Calu3 (cell line): ENCODE results near the gene ATMIN. TPM values are rescaled to one million over a fixed set of nuclear protein-coding genes. Genes with fewer than 3 reads are reported as not detected.

Source experiments
- BruUV-seq: library from RNA; stranded (reverse); fragments of 400-500 nt; replicated peaks from 2 replicates; lab custom pipeline; 2021; lab: Mats Ljungman, UMichigan
- CTCF ChIA-PET: fragments of 300-600 bp; sonication (Branson Sonifier 250); formaldehyde crosslinking; loops from one replicate; lab custom pipeline; 2022; ENCODE audit warnings: antibody characterized with exemption; lab: Charles Lee
- DNase-seq: peaks from one replicate; pipeline ENCODE4 v3.0.0; 2022
- H3K27ac Mint-ChIP-seq: one replicate; pipeline ENCODE4 v1.8.0; 2022; ENCODE audit warnings: mixed read lengths; ENCODE audit not compliant: unreplicated experiment
- H3K27me3 Mint-ChIP-seq: one replicate; pipeline ENCODE4 v1.8.0; 2022; ENCODE audit warnings: mixed read lengths; ENCODE audit not compliant: unreplicated experiment
- H3K36me3 Mint-ChIP-seq: one replicate; pipeline ENCODE4 v1.8.0; 2022; ENCODE audit warnings: mild to moderate bottlenecking, moderate library complexity, mixed read lengths; ENCODE audit not compliant: insufficient read depth, unreplicated experiment
- H3K4me1 Mint-ChIP-seq: one replicate; pipeline ENCODE4 v1.8.0; 2022; ENCODE audit warnings: mild to moderate bottlenecking, low read depth, mixed read lengths; ENCODE audit not compliant: unreplicated experiment
- H3K4me3 Mint-ChIP-seq: one replicate; pipeline ENCODE4 v1.8.0; 2022; ENCODE audit warnings: mild to moderate bottlenecking, low read depth, moderate library complexity, mixed read lengths; ENCODE audit not compliant: unreplicated experiment
- H3K9me3 Mint-ChIP-seq: one replicate; pipeline ENCODE4 v1.8.0; 2022; ENCODE audit warnings: low read depth, mixed read lengths; ENCODE audit not compliant: unreplicated experiment
- intact Hi-C: fragments of 100-400 bp; cut with micrococcal nuclease; formaldehyde crosslinking; loops from one replicate; pipeline ENCODE4 v1.10.0; 2022; ENCODE audit not compliant: unreplicated experiment
- total RNA-seq: library from RNA; stranded (reverse); gene quantifications from 2 replicates; pipeline ENCODE4 v1.2.3, GENCODE V29; 2022
- TF ChIP-seq, protein P1 (sequence below): fragments of 200-600 bp; IDR thresholded peaks from one replicate; pipeline ENCODE4 v1.8.0; 2022; ENCODE audit warnings: antibody characterized with exemption; ENCODE audit not compliant: unreplicated experiment

Gene ATMIN
- total RNA-seq, 1 experiment from 2014 or later, result 64.3 TPM

DNA sequence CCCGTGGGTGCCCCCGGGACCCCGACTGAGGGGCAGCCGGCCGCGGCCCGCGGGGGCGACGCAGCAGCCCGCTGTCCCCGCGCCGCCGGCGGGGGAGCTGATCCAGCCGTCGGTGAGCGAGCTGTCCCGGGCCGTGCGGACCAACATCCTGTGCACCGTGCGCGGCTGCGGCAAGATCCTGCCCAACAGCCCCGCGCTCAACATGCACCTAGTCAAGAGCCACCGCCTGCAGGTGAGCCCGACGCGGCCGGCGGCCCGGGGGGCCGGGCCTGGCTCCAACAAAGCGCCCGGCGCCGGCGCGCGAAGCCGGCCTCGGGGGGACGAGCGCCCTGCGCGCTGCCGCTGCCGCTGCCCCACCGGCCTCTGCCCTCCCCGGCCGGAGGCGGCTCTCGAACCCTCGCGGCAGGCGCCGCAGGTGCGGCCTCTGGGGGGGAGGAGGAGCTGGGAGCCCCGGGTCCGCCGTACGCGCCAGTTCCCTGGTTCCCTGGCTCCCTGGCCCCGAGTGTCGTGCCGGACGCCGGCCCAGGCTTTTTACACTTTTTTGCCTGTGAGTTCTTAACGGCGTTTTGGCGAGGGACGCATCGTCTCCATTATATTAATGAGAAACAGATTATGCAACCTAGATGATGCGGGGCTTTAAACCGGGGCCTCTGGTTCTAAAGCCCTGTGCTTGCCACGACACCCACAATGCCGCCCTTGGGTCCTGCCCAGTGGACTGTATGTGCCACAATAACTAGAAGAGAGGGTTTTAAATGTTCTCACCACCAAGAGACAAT lies 521 bp downstream of the ATMIN start:
- intact Hi-C loops, result loop anchor here (2.0 to 10.0 kb wide), 4 partner anchors 106 to 699 kb away; no protein-coding TSS in a partner anchor
- peaks cover 42% of the 10 kb centered on the region for H3K4me1 Mint-ChIP-seq
- H3K9me3 Mint-ChIP-seq, result no peaks in the 10 kb centered on the region
- DNase-seq, result peak; percentile 38
- H3K4me3 Mint-ChIP-seq, result peak overlapping the region; percentile 80
- BruUV-seq, result no TSS peak
- peak overlapping the region; percentile 60 for H3K27ac Mint-ChIP-seq
- TF ChIP-seq, protein P1, sequence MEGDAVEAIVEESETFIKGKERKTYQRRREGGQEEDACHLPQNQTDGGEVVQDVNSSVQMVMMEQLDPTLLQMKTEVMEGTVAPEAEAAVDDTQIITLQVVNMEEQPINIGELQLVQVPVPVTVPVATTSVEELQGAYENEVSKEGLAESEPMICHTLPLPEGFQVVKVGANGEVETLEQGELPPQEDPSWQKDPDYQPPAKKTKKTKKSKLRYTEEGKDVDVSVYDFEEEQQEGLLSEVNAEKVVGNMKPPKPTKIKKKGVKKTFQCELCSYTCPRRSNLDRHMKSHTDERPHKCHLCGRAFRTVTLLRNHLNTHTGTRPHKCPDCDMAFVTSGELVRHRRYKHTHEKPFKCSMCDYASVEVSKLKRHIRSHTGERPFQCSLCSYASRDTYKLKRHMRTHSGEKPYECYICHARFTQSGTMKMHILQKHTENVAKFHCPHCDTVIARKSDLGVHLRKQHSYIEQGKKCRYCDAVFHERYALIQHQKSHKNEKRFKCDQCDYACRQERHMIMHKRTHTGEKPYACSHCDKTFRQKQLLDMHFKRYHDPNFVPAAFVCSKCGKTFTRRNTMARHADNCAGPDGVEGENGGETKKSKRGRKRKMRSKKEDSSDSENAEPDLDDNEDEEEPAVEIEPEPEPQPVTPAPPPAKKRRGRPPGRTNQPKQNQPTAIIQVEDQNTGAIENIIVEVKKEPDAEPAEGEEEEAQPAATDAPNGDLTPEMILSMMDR, result no peak
- CTCF ChIA-PET, result interaction anchor here (0.6 to 1.3 kb wide), 14 partner anchors 12 to 598 kb away, joined by 3 to 9 read pairs (median 3); partner anchors contain the start of genes BCO1, C16orf46, CENPN and CMC2
- H3K27me3 Mint-ChIP-seq, result no peaks in the 10 kb centered on the region
- H3K36me3 Mint-ChIP-seq, result peaks cover 39% of the 10 kb centered on the region

DNA sequence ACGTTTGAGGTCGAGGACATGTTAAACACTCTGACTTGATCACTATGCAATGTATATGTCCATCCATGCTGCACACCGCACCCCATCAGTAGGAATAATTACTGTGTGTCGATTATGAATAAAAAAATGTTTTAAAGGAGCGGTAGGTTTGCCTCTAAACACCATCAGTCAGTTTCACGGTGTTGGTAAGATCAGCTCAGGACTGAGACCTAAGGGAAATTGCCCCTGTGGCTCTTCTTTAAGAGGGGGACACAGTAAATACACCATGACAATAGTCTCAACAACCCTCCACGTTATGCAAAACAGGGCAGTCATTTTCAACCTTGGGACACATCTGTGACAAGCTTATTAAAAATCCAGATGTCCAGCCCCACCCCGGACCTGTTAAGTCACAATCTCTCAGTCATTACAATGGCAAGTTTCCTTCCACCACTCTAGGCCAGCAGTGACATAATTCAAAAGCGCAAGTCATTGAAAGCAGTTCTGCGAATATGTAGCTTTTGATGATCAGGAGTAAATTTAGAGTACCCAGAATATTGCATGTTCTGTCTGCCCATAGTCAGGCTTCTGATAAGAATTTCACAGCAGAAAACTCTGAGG lies 1.2 kb downstream of the ATMIN start:
- Mint-ChIP-seq H3K27ac (peak overlapping the region; percentile 60), H3K9me3 (no peaks in the 10 kb centered on the region), H3K4me1 (peaks cover 42% of the 10 kb centered on the region), H3K27me3 (no peaks in the 10 kb centered on the region), H3K36me3 (peaks cover 44% of the 10 kb centered on the region), H3K4me3 (peak overlapping the region; percentile 80)
- CTCF ChIA-PET, result interaction anchor here (1.0 to 1.3 kb wide), 3 partner anchors 35 to 201 kb away, joined by 3 to 7 read pairs (median 3); partner anchors contain the start of gene BCO1
- intact Hi-C loops, result loop anchor here (5.0 to 10.0 kb wide), 3 partner anchors 105 to 698 kb away; no protein-coding TSS in a partner anchor
- BruUV-seq, result TSS peak; percentile 45
- TF ChIP-seq, protein P1, result no peak
- DNase-seq, result no peak

DNA sequence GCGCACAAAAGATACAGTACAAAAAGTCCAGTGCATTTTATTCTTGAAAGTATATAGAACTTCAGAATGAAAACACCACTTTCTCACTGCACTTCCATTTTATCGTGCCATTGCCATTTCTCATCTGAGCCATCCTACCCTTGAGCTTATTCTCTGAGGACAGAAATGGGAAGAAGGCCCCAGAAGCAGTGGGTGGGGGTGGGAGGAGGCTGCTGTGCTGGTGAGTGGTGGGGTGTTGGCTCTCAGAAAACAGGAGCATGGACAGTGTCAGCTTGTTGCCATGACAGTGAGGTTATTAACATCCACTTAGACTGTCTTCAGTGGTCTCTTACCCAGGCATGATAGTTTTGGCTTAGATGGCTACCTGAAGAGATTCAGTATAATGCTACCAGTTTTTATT lies 4.5 kb downstream of the ATMIN start:
- Mint-ChIP-seq H3K9me3 (no peaks in the 10 kb centered on the region), H3K4me3 (no peak overlapping the region), H3K4me1 (peaks cover 35% of the 10 kb centered on the region), H3K27me3 (no peaks in the 10 kb centered on the region), H3K36me3 (peaks cover 46% of the 10 kb centered on the region), H3K27ac (no peak overlapping the region)
- DNase-seq, result no peak
- TF ChIP-seq, protein P1, result no peak
- no TSS peak for BruUV-seq
- intact Hi-C loops, result no loop called here
- CTCF ChIA-PET, result no interaction called here

DNA sequence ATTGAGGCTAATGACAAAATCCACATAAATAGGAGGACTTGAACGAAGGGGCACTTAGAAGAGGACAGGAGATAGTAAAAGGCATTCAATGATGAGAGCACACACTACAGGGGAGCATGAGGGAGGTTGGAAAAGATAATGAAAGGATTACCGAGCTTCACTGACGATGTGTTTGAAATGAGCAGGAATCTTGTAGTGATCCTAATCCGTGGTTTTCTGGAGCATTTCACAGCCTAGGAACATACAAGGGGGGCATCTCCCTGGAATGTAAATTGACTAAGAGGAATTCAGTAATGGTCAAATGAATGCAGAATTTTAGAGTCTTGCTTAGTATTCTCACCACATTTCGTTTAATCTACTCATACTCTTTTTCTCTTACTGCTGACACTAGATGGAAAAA lies 5.2 kb downstream of the ATMIN start:
- CTCF ChIA-PET, result no interaction called here
- Mint-ChIP-seq H3K4me1 (peaks cover 32% of the 10 kb centered on the region), H3K27me3 (no peaks in the 10 kb centered on the region), H3K36me3 (peaks cover 42% of the 10 kb centered on the region), H3K9me3 (no peaks in the 10 kb centered on the region), H3K4me3 (no peak overlapping the region), H3K27ac (peak overlapping the region; percentile 34)
- TF ChIP-seq, protein P1, result no peak
- DNase-seq, result no peak
- intact Hi-C loops, result no loop called here
- BruUV-seq, result no TSS peak
